HepG2 (cell line): Measurements from ENCODE around the gene HMCN1.

ENCODE experiments used
- ATF2 ChIP-seq: sonication (generic); formaldehyde crosslinking; IDR thresholded peaks from 2 replicates; pipeline ENCODE4 v1.4.0; 2020; ENCODE audit warnings: missing genetic modification reagents
- DPF2 ChIP-seq: sonication (generic); formaldehyde crosslinking; IDR thresholded peaks from 2 replicates; pipeline ENCODE4 v1.4.0; 2020; ENCODE audit warnings: mild to moderate bottlenecking, low read depth, missing genetic modification reagents, borderline replicate concordance
- HNF4G ChIP-seq, 2 experiments: sonication (generic) in 1 of 2; formaldehyde crosslinking in 1 of 2; IDR thresholded peaks; 2 replicates each; pipeline versions ENCODE4 v1.4.0 to v1.6.1; 2011 to 2020; ENCODE audit warnings: borderline replicate concordance in 2 of 2, low read depth in 2 of 2, mild to moderate bottlenecking in 2 of 2, low read length in 1 of 2, missing genetic modification reagents in 1 of 2, moderate library complexity in 1 of 2
- JUN ChIP-seq: sonication (generic); formaldehyde crosslinking; IDR thresholded peaks from 2 replicates; pipeline ENCODE4 v1.4.0; 2020; ENCODE audit warnings: mild to moderate bottlenecking, missing genetic modification reagents
- MBNL3 ChIP-seq: fragments of 250-450 bp; sonication (Bioruptor Pico); conservative IDR thresholded peaks from 2 replicates; pipeline ENCODE4 v1.8.0; 2022; ENCODE audit warnings: mild to moderate bottlenecking, inconsistent platforms
- YY1 ChIP-seq: IDR thresholded peaks from 2 replicates; pipeline ENCODE4 v1.6.1; 2011; ENCODE audit warnings: low read length, low read depth, moderate library complexity, mild to moderate bottlenecking; ENCODE audit not compliant: insufficient read depth, insufficient replicate concordance
- ZNF24 ChIP-seq: fragments of 450-650 bp; IDR thresholded peaks from 2 replicates; pipeline ENCODE4 v1.6.1; 2017; ENCODE audit warnings: antibody characterized with exemption, mild to moderate bottlenecking
- ZNF274 ChIP-seq: sonication (generic); formaldehyde crosslinking; IDR thresholded peaks from 2 replicates; pipeline ENCODE4 v1.5.1; 2020; ENCODE audit warnings: mild to moderate bottlenecking, missing genetic modification reagents
- TF ChIP-seq, protein P1 (sequence below): IDR thresholded peaks from 2 replicates; pipeline ENCODE4 v1.6.1; 2016

DNA sequence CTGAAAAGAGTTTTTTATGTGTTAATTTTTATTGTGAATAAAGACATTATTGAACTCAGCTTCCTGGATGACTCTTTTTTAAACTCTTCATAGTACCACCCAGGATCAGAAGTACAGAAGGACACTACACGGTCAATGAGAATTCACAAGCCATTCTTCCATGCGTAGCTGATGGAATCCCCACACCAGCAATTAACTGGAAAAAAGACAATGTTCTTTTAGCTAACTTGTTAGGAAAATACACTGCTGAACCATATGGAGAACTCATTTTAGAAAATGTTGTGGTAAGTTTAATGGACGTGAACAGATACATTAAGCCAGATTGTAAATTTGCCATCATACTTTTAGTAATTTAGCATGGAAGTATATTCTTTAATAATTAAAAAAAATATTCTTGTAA lies 391.3 kb downstream of the HMCN1 start:
- TF ChIP-seq YY1 (no peak), DPF2 (CRISPR knock-in tag) (no peak), JUN (no peak), ZNF274 (no peak), ZNF24 (no peak), HNF4G (IDR thresholded peaks at IDR 0.05; ENCODE audit: borderline replicate concordance, low read depth, low read length) (no peak), HNF4G (CRISPR knock-in tag; IDR thresholded peaks at IDR 0.05; ENCODE audit: borderline replicate concordance, low read depth) (no peak), MBNL3 (CRISPR knock-in tag) (no peak), ATF2 (CRISPR knock-in tag) (no peak)
- TF ChIP-seq, protein P1, sequence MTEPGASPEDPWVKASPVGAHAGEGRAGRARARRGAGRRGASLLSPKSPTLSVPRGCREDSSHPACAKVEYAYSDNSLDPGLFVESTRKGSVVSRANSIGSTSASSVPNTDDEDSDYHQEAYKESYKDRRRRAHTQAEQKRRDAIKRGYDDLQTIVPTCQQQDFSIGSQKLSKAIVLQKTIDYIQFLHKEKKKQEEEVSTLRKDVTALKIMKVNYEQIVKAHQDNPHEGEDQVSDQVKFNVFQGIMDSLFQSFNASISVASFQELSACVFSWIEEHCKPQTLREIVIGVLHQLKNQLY (CRISPR knock-in tag) = no peak
